ENCODE data around the gene TMEM198. TPM values are rescaled to one million over a fixed set of nuclear protein-coding genes. Genes with fewer than 3 reads are reported as not detected.

TMEM198 gene
- total and polyA plus RNA-seq, 2 experiments from 2014 or later, result 1.7 to 5.8 TPM

GRCh38 chr2:219562049-219563020 is 18.5 kb downstream of the TMEM198 start:
- H3K4me3 ChIP-seq, result no peak overlapping the region
- H3K4me2 ChIP-seq (ENCODE audit: unreplicated experiment), result no peak overlapping the region
- H3K4me1 ChIP-seq (ENCODE audit: insufficient read depth), result peaks cover 11% of the 10 kb centered on the region; the same call in 1 of the 2 replicates
- TF ChIP-seq EZH2phosphoT487 (IDR thresholded peaks at IDR 0.05; ENCODE audit: insufficient read depth, low read depth) (no peak), EZH2 (IDR thresholded peaks at IDR 0.05; ENCODE audit: insufficient read depth, poor library complexity, severe bottlenecking) (no peak)
- H3K36me3 ChIP-seq (ENCODE audit: low read depth), result no peaks in the 10 kb centered on the region
- H3K9me3 ChIP-seq (ENCODE audit: low read depth), result no peaks in the 10 kb centered on the region
- in situ Hi-C loops (cut with MboI), result no loop called here
- H2AFZ ChIP-seq, result no peak overlapping the region
- H3F3A ChIP-seq (ENCODE audit: insufficient read depth), result 0 out of 2 replicates have a peak, but pooled peaks cover 5% of the 10 kb centered on the region
- H3K79me2 ChIP-seq (ENCODE audit: insufficient read depth), result no peaks in the 10 kb centered on the region
- DNase-seq, result no peak
- 79 to 81% methylated on average over 33 to 34 of the region's 35 CpGs for WGBS, 2 experiments (ENCODE audit: low coverage in 1 of 2, low lambda C conversion rate in 2 of 2, missing lambda C conversion rate in 2 of 2)
- no peaks in the 10 kb centered on the region for H3K9me2 ChIP-seq (ENCODE audit: insufficient read depth)
- no peaks in the 10 kb centered on the region for H4K20me1 ChIP-seq (ENCODE audit: insufficient read depth)
- no peak overlapping the region for H3K9ac ChIP-seq
- no peaks in the 10 kb centered on the region for H3K27me3 ChIP-seq (replicated peaks; ENCODE audit: insufficient read depth)
- no peak overlapping the region for H3K27ac ChIP-seq

- no peak for DNase-seq
- Histone ChIP-seq H3K79me2 (ENCODE audit: insufficient read depth) (no peaks in the 10 kb centered on the region), H3K9me3 (ENCODE audit: low read depth) (no peaks in the 10 kb centered on the region), H3K4me1 (ENCODE audit: insufficient read depth) (peaks cover 11% of the 10 kb centered on the region; the same call in 1 of the 2 replicates), H2AFZ (no peak overlapping the region), H3K4me2 (ENCODE audit: unreplicated experiment) (no peak overlapping the region), H3K27me3 (replicated peaks; ENCODE audit: insufficient read depth) (no peaks in the 10 kb centered on the region), H3F3A (ENCODE audit: insufficient read depth) (0 out of 2 replicates have a peak, but pooled peaks cover 5% of the 10 kb centered on the region), H3K4me3 (no peak overlapping the region), H4K20me1 (ENCODE audit: insufficient read depth) (no peaks in the 10 kb centered on the region), H3K36me3 (ENCODE audit: low read depth) (no peaks in the 10 kb centered on the region), H3K9ac (no peak overlapping the region), H3K9me2 (ENCODE audit: insufficient read depth) (no peaks in the 10 kb centered on the region), H3K27ac (no peak overlapping the region)
- WGBS, 2 experiments (ENCODE audit: low coverage in 1 of 2, low lambda C conversion rate in 2 of 2, missing lambda C conversion rate in 2 of 2), result 90 to 93% methylated on average over 16 to 20 of the region's 20 CpGs
- TF ChIP-seq EZH2phosphoT487 (IDR thresholded peaks at IDR 0.05; ENCODE audit: insufficient read depth, low read depth) (no peak), EZH2 (IDR thresholded peaks at IDR 0.05; ENCODE audit: insufficient read depth, poor library complexity, severe bottlenecking) (no peak)
- in situ Hi-C loops (cut with MboI), result no loop called here
Measured at GRCh38 chr2:219563271-219563928, 19.6 kb downstream of the TMEM198 start.

- H3F3A ChIP-seq (ENCODE audit: insufficient read depth), result no peaks in the 10 kb centered on the region
- TF ChIP-seq EZH2phosphoT487 (IDR thresholded peaks at IDR 0.05; ENCODE audit: insufficient read depth, low read depth) (no peak), EZH2 (IDR thresholded peaks at IDR 0.05; ENCODE audit: insufficient read depth, poor library complexity, severe bottlenecking) (no peak)
- no peak overlapping the region for H3K4me3 ChIP-seq
- DNase-seq, result no peak
- H2AFZ ChIP-seq, result no peak overlapping the region
- H3K27ac ChIP-seq, result no peak overlapping the region
- 88% methylated on average over 21 of the region's 21 CpGs for WGBS, 2 experiments (ENCODE audit: low coverage in 1 of 2, low lambda C conversion rate in 2 of 2, missing lambda C conversion rate in 2 of 2)
- in situ Hi-C loops (cut with MboI), result no loop called here
- H3K79me2 ChIP-seq (ENCODE audit: insufficient read depth), result peaks cover 15% of the 10 kb centered on the region; the same call in 1 of the 2 replicates
- no peaks in the 10 kb centered on the region for H3K36me3 ChIP-seq (ENCODE audit: low read depth)
- no peaks in the 10 kb centered on the region for H3K9me3 ChIP-seq (ENCODE audit: low read depth)
- H3K4me1 ChIP-seq (ENCODE audit: insufficient read depth), result peaks cover 6% of the 10 kb centered on the region; the same call in 1 of the 2 replicates
- H3K9ac ChIP-seq, result no peak overlapping the region
- H3K4me2 ChIP-seq (ENCODE audit: unreplicated experiment), result no peak overlapping the region
- H3K9me2 ChIP-seq (ENCODE audit: insufficient read depth), result no peaks in the 10 kb centered on the region
- H4K20me1 ChIP-seq (ENCODE audit: insufficient read depth), result no peaks in the 10 kb centered on the region
- no peaks in the 10 kb centered on the region for H3K27me3 ChIP-seq (replicated peaks; ENCODE audit: insufficient read depth)
Measured at GRCh38 chr2:219565130-219566080, 21.6 kb downstream of the TMEM198 start.

Measured in GM23248 (cell line).